HepG2 (cell line): ENCODE measurements around the gene GUCY2D. TPM values are rescaled to one million over a fixed set of nuclear protein-coding genes. Genes with fewer than 3 reads are reported as not detected.
A peak's percentile ranks its signal among the peaks of the same experiment; 100 is the strongest.

Source experiments
- FOXP1 ChIP-seq, 2 experiments: fragments of 450-650 bp in 1 of 2; IDR thresholded peaks; 2 replicates each; pipeline ENCODE4 v1.6.1; 2017 to 2018; ENCODE audit warnings: antibody characterized with exemption in 1 of 2
- GATAD1 ChIP-seq: IDR thresholded peaks from 2 replicates; pipeline ENCODE4 v1.6.1; 2016; ENCODE audit warnings: missing genetic modification reagents, missing compliant biosample characterization
- HOXA5 ChIP-seq: sonication (generic); formaldehyde crosslinking; IDR thresholded peaks from 2 replicates; pipeline ENCODE4 v1.4.0; 2020; ENCODE audit warnings: missing genetic modification reagents
- PAWR ChIP-seq: sonication (generic); formaldehyde crosslinking; IDR thresholded peaks from 2 replicates; pipeline ENCODE4 v1.4.0; 2020; ENCODE audit warnings: missing genetic modification reagents, mild to moderate bottlenecking, borderline replicate concordance
- PHF8 ChIP-seq: sonication (generic); formaldehyde crosslinking; IDR thresholded peaks from 2 replicates; pipeline ENCODE4 v1.5.0; 2020; ENCODE audit warnings: missing genetic modification reagents
- SOX13 ChIP-seq, 3 experiments: fragments of 450-650 bp in 1 of 3; sonication (generic) in 1 of 3; formaldehyde crosslinking in 1 of 3; IDR thresholded peaks in 2 of 3; conservative IDR thresholded peaks in 1 of 3; 2 replicates each; pipeline versions ENCODE4 v1.5.0 to v1.6.1; 2016 to 2020; ENCODE audit warnings: antibody characterized with exemption in 1 of 3, mild to moderate bottlenecking in 1 of 3, missing compliant biosample characterization in 1 of 3, missing genetic modification reagents in 1 of 3, moderate library complexity in 1 of 3
- ZC3H13 ChIP-seq: sonication (generic); formaldehyde crosslinking; IDR thresholded peaks from 2 replicates; pipeline ENCODE4 v1.8.1; 2023; ENCODE audit warnings: mild to moderate bottlenecking, missing genetic modification reagents, moderate library complexity
- ZMYM4 ChIP-seq: sonication (generic); formaldehyde crosslinking; IDR thresholded peaks from 2 replicates; pipeline ENCODE4 v1.8.1; 2023; ENCODE audit warnings: mild to moderate bottlenecking, missing genetic modification reagents
- ZNF225 ChIP-seq: sonication (generic); formaldehyde crosslinking; IDR thresholded peaks from 2 replicates; pipeline ENCODE4 v1.4.0; 2020; ENCODE audit warnings: mild to moderate bottlenecking, missing genetic modification reagents
- ZNF570 ChIP-seq: sonication (generic); formaldehyde crosslinking; IDR thresholded peaks from 2 replicates; pipeline ENCODE4 v1.4.0; 2020; ENCODE audit warnings: mild to moderate bottlenecking, missing genetic modification reagents, borderline replicate concordance
- polyA plus RNA-seq, 8 experiments: library from polyadenylated mRNA; depleted of rRNA in 3 of 8; stranded (reverse) in 7 of 8; unstranded in 1 of 8; fragments of >200 nt; fragmentation: Illumina TruSeq in 4 of 8; extraction: Trizol in 4 of 8; gene quantifications; 2 replicates each; pipeline versions ENCODE4 v1.2.1 to v1.2.3, GENCODE V29; 2011 to 2016; ENCODE audit warnings: low read depth in 4 of 8, missing spikeins in 1 of 8, mixed read lengths in 1 of 8; ENCODE audit not compliant: insufficient read depth in 1 of 8
- total RNA-seq, 5 experiments: library from RNA; depleted of rRNA; stranded (reverse); fragments of >200 nt; fragmentation: Illumina TruSeq; extraction: Trizol; gene quantifications; 2 replicates each; pipeline ENCODE4 v1.2.3, GENCODE V29; 2016; ENCODE audit warnings: low read depth in 1 of 5
- TF ChIP-seq, protein P1 (sequence below): sonication (generic); formaldehyde crosslinking; IDR thresholded peaks from 2 replicates; pipeline ENCODE4 v1.5.0; 2020; ENCODE audit warnings: mild to moderate bottlenecking, missing genetic modification reagents
- TF ChIP-seq, protein P2 (sequence below): sonication (generic); formaldehyde crosslinking; IDR thresholded peaks from 2 replicates; pipeline ENCODE4 v1.4.0; 2020; ENCODE audit warnings: missing genetic modification reagents
- TF ChIP-seq, protein P3 (sequence below): sonication (generic); formaldehyde crosslinking; IDR thresholded peaks from 2 replicates; pipeline ENCODE4 v1.5.0; 2020; ENCODE audit warnings: missing genetic modification reagents
- TF ChIP-seq, protein P4 (sequence below): sonication (generic); formaldehyde crosslinking; IDR thresholded peaks from 2 replicates; pipeline ENCODE4 v1.5.1; 2020; ENCODE audit warnings: mild to moderate bottlenecking, missing genetic modification reagents, borderline replicate concordance
- TF ChIP-seq, protein P5 (sequence below): sonication (generic); formaldehyde crosslinking; IDR thresholded peaks from 2 replicates; pipeline ENCODE4 v1.4.0; 2020; ENCODE audit warnings: missing genetic modification reagents

Gene GUCY2D
- total and polyA plus RNA-seq, 2 of the 13 experiments (the other 11 are each of a cell fraction or from before 2014, with no cell fraction given), result not detected

DNA sequence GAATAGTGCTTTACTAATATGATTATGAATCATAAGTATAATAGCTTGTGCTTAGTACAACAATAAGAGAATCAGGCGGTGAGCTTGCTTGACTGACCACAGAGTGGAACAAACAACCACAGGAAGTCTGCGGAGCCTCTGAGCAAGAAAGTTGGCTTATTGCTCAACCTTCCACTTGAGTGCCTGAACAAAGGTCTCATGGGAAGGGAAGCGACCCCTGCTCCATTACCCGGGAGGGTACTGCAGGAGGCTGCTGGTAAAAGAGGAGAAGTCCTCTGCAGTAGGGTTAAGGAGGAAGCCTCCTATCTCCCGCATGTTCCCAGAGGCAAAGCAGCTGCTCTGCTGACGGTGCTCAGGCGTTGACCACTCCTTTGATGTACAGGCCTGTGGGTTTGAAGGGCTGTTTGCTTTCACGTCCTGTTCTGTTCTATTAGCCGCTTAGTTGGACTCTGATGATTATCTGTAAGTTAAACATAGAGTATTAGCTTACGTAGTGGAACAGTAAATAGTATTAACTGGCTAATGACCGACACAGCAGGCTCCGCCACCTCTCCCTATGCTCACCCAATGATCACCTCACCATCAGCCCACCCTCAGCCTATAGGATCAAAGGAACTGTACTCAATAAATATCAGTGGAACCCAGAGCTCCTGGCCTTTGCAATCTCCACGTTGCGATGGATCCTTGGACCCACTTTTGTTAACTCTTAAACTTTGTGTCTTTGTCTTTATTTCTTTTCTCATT is 54.0 kb downstream of the GUCY2D start (continued):
- TF ChIP-seq, protein P1, sequence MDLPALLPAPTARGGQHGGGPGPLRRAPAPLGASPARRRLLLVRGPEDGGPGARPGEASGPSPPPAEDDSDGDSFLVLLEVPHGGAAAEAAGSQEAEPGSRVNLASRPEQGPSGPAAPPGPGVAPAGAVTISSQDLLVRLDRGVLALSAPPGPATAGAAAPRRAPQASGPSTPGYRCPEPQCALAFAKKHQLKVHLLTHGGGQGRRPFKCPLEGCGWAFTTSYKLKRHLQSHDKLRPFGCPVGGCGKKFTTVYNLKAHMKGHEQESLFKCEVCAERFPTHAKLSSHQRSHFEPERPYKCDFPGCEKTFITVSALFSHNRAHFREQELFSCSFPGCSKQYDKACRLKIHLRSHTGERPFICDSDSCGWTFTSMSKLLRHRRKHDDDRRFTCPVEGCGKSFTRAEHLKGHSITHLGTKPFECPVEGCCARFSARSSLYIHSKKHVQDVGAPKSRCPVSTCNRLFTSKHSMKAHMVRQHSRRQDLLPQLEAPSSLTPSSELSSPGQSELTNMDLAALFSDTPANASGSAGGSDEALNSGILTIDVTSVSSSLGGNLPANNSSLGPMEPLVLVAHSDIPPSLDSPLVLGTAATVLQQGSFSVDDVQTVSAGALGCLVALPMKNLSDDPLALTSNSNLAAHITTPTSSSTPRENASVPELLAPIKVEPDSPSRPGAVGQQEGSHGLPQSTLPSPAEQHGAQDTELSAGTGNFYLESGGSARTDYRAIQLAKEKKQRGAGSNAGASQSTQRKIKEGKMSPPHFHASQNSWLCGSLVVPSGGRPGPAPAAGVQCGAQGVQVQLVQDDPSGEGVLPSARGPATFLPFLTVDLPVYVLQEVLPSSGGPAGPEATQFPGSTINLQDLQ (CRISPR knock-in tag), result no peak
- no peak for TF ChIP-seq ZNF570 (CRISPR knock-in tag)
- TF ChIP-seq ZNF225 (CRISPR knock-in tag), result no peak; the same call in 1 of the 2 replicates
- peak; percentile 19; the same call in 1 of the 2 replicates for TF ChIP-seq FOXP1 (IDR thresholded peaks at IDR 0.05)
- peak; percentile 61 for TF ChIP-seq FOXP1 (CRISPR knock-in tag; IDR thresholded peaks at IDR 0.05)
- TF ChIP-seq, protein P2, sequence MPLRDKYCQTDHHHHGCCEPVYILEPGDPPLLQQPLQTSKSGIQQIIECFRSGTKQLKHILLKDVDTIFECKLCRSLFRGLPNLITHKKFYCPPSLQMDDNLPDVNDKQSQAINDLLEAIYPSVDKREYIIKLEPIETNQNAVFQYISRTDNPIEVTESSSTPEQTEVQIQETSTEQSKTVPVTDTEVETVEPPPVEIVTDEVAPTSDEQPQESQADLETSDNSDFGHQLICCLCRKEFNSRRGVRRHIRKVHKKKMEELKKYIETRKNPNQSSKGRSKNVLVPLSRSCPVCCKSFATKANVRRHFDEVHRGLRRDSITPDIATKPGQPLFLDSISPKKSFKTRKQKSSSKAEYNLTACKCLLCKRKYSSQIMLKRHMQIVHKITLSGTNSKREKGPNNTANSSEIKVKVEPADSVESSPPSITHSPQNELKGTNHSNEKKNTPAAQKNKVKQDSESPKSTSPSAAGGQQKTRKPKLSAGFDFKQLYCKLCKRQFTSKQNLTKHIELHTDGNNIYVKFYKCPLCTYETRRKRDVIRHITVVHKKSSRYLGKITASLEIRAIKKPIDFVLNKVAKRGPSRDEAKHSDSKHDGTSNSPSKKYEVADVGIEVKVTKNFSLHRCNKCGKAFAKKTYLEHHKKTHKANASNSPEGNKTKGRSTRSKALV (CRISPR knock-in tag), result no peak
- TF ChIP-seq GATAD1 (CRISPR knock-in tag), result no peak; the same call in 1 of the 2 replicates
- TF ChIP-seq ZMYM4 (CRISPR knock-in tag), result 0 out of 2 replicates have a peak, but pooled peaks have one; percentile 37
- TF ChIP-seq ZC3H13 (CRISPR knock-in tag), result no peak
- TF ChIP-seq PAWR (CRISPR knock-in tag), result no peak
- TF ChIP-seq SOX13 (IDR thresholded peaks at IDR 0.05), result peak; percentile 57; the same call in 1 of the 2 replicates
- peak in 1 of 2 experiments; percentile 80; a peak in 2 of 4 replicates for TF ChIP-seq SOX13 (CRISPR knock-in tag; conservative IDR thresholded peaks at IDR 0.05 in 1 of 2, IDR thresholded peaks at IDR 0.05 in 1 of 2)
- no peak; the same call in 1 of the 2 replicates for TF ChIP-seq PHF8 (CRISPR knock-in tag)
- TF ChIP-seq HOXA5 (CRISPR knock-in tag), result no peak
- TF ChIP-seq, protein P3, sequence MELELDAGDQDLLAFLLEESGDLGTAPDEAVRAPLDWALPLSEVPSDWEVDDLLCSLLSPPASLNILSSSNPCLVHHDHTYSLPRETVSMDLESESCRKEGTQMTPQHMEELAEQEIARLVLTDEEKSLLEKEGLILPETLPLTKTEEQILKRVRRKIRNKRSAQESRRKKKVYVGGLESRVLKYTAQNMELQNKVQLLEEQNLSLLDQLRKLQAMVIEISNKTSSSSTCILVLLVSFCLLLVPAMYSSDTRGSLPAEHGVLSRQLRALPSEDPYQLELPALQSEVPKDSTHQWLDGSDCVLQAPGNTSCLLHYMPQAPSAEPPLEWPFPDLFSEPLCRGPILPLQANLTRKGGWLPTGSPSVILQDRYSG, result no peak
- TF ChIP-seq, protein P4, sequence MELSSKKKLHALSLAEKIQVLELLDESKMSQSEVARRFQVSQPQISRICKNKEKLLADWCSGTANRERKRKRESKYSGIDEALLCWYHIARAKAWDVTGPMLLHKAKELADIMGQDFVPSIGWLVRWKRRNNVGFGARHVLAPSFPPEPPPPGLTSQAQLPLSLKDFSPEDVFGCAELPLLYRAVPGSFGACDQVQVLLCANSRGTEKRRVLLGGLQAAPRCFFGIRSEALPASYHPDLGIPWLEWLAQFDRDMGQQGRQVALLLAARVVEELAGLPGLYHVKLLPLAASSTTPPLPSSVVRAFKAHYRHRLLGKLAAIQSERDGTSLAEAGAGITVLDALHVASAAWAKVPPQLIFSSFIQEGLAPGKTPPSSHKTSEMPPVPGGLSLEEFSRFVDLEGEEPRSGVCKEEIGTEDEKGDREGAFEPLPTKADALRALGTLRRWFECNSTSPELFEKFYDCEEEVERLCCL (CRISPR knock-in tag), result no peak
- TF ChIP-seq, protein P5, sequence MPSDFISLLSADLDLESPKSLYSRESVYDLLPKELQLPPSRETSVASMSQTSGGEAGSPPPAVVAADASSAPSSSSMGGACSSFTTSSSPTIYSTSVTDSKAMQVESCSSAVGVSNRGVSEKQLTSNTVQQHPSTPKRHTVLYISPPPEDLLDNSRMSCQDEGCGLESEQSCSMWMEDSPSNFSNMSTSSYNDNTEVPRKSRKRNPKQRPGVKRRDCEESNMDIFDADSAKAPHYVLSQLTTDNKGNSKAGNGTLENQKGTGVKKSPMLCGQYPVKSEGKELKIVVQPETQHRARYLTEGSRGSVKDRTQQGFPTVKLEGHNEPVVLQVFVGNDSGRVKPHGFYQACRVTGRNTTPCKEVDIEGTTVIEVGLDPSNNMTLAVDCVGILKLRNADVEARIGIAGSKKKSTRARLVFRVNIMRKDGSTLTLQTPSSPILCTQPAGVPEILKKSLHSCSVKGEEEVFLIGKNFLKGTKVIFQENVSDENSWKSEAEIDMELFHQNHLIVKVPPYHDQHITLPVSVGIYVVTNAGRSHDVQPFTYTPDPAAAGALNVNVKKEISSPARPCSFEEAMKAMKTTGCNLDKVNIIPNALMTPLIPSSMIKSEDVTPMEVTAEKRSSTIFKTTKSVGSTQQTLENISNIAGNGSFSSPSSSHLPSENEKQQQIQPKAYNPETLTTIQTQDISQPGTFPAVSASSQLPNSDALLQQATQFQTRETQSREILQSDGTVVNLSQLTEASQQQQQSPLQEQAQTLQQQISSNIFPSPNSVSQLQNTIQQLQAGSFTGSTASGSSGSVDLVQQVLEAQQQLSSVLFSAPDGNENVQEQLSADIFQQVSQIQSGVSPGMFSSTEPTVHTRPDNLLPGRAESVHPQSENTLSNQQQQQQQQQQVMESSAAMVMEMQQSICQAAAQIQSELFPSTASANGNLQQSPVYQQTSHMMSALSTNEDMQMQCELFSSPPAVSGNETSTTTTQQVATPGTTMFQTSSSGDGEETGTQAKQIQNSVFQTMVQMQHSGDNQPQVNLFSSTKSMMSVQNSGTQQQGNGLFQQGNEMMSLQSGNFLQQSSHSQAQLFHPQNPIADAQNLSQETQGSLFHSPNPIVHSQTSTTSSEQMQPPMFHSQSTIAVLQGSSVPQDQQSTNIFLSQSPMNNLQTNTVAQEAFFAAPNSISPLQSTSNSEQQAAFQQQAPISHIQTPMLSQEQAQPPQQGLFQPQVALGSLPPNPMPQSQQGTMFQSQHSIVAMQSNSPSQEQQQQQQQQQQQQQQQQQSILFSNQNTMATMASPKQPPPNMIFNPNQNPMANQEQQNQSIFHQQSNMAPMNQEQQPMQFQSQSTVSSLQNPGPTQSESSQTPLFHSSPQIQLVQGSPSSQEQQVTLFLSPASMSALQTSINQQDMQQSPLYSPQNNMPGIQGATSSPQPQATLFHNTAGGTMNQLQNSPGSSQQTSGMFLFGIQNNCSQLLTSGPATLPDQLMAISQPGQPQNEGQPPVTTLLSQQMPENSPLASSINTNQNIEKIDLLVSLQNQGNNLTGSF, result no peak
